Activated naive CD4-positive, alpha-beta T cell treated with anti-CD3 and anti-CD28 coated beads, Interleukin-2, amount 50 U/mL, for 72 hours (primary cell): ENCODE results near the gene GOLGA6L10. TPM values are rescaled to one million over a fixed set of nuclear protein-coding genes. Genes with fewer than 3 reads are reported as not detected.

ENCODE experiments used
- ATAC-seq, 2 donors: fragments of 150-1000 bp; cut with Tn5 transposase; 2 replicates each; pipeline ENCODE4 v1.10.0; 2021; ENCODE audit warnings: mild to moderate bottlenecking in 2 of 2, moderate library complexity in 2 of 2
- DNase-seq, 2 donors: peaks; one replicate each; pipeline ENCODE4 v3.0.0; 2021 to 2022; ENCODE audit warnings: low spot score in 2 of 2
- H3K27ac Mint-ChIP-seq, 2 donors: one replicate each; pipeline ENCODE4 v1.8.0; 2022; ENCODE audit warnings: mild to moderate bottlenecking in 2 of 2, mixed read lengths in 2 of 2
- H3K36me3 Mint-ChIP-seq, 2 donors: one replicate each; pipeline ENCODE4 v1.8.0; 2022; ENCODE audit warnings: mixed read lengths in 2 of 2
- H3K9me3 Mint-ChIP-seq, 2 donors: one replicate each; pipeline ENCODE4 v1.8.0; 2022; ENCODE audit warnings: mixed read lengths in 2 of 2
- total RNA-seq, 2 donors: library from RNA; stranded (reverse); gene quantifications; one replicate each; pipeline ENCODE4 v1.2.3, GENCODE V29; 2022

Gene GOLGA6L10
- total RNA-seq, 2 donors from 2014 or later, result 0.57 to 1.8 TPM

DNA sequence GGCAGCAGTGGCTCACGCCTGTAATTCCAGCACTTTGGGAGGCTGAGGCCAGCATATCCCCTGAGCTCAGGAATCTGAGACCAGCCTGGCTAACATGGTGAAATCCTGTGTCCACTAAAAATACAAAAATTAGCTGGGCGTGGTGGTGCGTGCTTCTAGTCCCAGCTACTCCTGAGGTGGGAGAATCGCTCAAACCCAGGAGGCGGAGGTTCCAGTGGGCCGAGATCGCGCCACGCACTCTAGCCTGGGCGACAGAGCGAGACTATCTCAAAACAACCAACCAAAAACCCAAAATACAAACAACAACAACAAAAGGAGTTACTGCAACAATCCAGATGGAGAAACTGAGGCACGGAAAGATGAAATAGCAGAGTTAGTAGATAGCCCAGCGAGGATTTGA is 51.2 kb downstream of the GOLGA6L10 start:
- ATAC-seq (no peak), DNase-seq (no peak)
- no peak overlapping the region for H3K27ac Mint-ChIP-seq
- no peaks in the 10 kb centered on the region for H3K9me3 Mint-ChIP-seq
- H3K36me3 Mint-ChIP-seq, result no peaks in the 10 kb centered on the region

DNA sequence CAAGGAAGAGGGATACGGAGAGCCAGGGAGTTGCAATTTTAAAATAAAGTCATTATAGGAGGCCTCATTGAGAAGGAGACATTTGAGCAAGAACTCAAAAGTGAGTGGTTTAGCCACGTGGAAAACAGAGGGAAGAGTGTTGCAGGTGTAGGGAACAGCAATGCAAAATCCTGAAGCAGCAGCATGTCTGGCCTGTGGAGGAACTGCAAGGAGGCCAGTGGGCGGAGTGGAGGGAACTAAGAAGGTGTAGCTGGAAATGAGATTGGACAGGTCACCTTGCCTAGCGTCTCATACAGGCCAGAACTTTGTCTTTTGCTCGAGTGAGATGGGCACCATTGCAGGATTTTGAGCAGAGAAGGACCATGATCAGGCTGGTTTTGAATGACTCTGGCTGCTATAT is 51.7 kb downstream of the GOLGA6L10 start:
- Mint-ChIP-seq H3K9me3 (no peaks in the 10 kb centered on the region), H3K36me3 (no peaks in the 10 kb centered on the region), H3K27ac (no peak overlapping the region)
- DNase-seq, result no peak
- no peak for ATAC-seq

- ATAC-seq (no peak), DNase-seq (no peak)
- Mint-ChIP-seq H3K9me3 (peaks cover 0 to 8% of the 10 kb centered on the region in 2 donors), H3K27ac (no peak overlapping the region), H3K36me3 (no peaks in the 10 kb centered on the region)
These were observed 55.1 kb downstream of the GOLGA6L10 start for GRCh38 chr15:82294061-82294690.

- Mint-ChIP-seq H3K9me3 (peaks cover 5 to 13% of the 10 kb centered on the region in 2 donors), H3K27ac (no peak overlapping the region), H3K36me3 (peaks cover 0 to 6% of the 10 kb centered on the region in 2 donors)
- ATAC-seq (no peak), DNase-seq (no peak)
These were observed 57.0 kb downstream of the GOLGA6L10 start for GRCh38 chr15:82292271-82292670.

Other genes starting within 250 kb of the GOLGA6L10 start
- 10 to 100 TPM; 19.6 to 28.9 TPM for gene EFL1, start 86.7 kb downstream of the GOLGA6L10 start, total RNA-seq
- under 1 TPM in 1 of 2 donors, not detected in 1; 0.64 TPM for gene SAXO2, start 86.7 kb downstream of the GOLGA6L10 start, total RNA-seq
- gene GOLGA6L9, start 80.3 kb upstream of the GOLGA6L10 start, total RNA-seq, result 1 to 10 TPM; 1.2 to 4.4 TPM
- 1,000 to 10,000 TPM; 3,116 to 3,713 TPM for gene RPS17, start 191.0 kb upstream of the GOLGA6L10 start, total RNA-seq